Osteoblast (primary cell): Measurements from ENCODE around the gene IPO9. TPM values are rescaled to one million over a fixed set of nuclear protein-coding genes. Genes with fewer than 3 reads are reported as not detected.

ENCODE experiments used
- DNase-seq: peaks from one replicate; pipeline ENCODE4 v3.0.0; 2011; ENCODE audit warnings: low spot score, mixed read lengths; ENCODE audit not compliant: insufficient read length; ENCODE audit errors: missing footprints
- H2AFZ ChIP-seq: 2 replicates; pipeline ENCODE4 v1.6.0; 2011; ENCODE audit warnings: mild to moderate bottlenecking, low read length
- H3K27ac ChIP-seq: 2 replicates; pipeline ENCODE4 v1.5.1; 2011; ENCODE audit warnings: mild to moderate bottlenecking, low read depth, low read length, moderate library complexity
- H3K27me3 ChIP-seq: 2 replicates; pipeline ENCODE4 v1.6.0; 2012; ENCODE audit warnings: mild to moderate bottlenecking, control low read depth, inconsistent platforms, low read length, moderate library complexity; ENCODE audit not compliant: insufficient read depth
- H3K36me3 ChIP-seq: 2 replicates; pipeline ENCODE4 v1.5.1; 2011; ENCODE audit warnings: mild to moderate bottlenecking, low read length, control low read depth, moderate library complexity; ENCODE audit not compliant: insufficient read depth
- H3K4me1 ChIP-seq: 2 replicates; pipeline ENCODE4 v1.5.1; 2011; ENCODE audit warnings: mild to moderate bottlenecking, low read length, control low read depth, moderate library complexity; ENCODE audit not compliant: insufficient read depth
- H3K4me2 ChIP-seq: 2 replicates; pipeline ENCODE4 v1.6.0; 2011; ENCODE audit warnings: mild to moderate bottlenecking, low read length; ENCODE audit not compliant: insufficient read depth
- H3K4me3 ChIP-seq: fragments of 200-600 bp; sonication (generic); 3 replicates; pipeline ENCODE4 v1.5.1; 2012; ENCODE audit warnings: mild to moderate bottlenecking, low read length, inconsistent platforms; ENCODE audit not compliant: insufficient read depth
- H3K79me2 ChIP-seq: 2 replicates; pipeline ENCODE4 v1.6.0; 2012; ENCODE audit warnings: mild to moderate bottlenecking, low read length, control low read depth, inconsistent platforms; ENCODE audit not compliant: insufficient read depth
- H3K9me3 ChIP-seq: 2 replicates; pipeline ENCODE4 v1.5.1; 2011; ENCODE audit warnings: low read depth, low read length, control low read depth
- H4K20me1 ChIP-seq: 2 replicates; pipeline ENCODE4 v1.6.0; 2012; ENCODE audit warnings: mild to moderate bottlenecking, low read length, control low read depth; ENCODE audit not compliant: insufficient read depth
- CTCF ChIP-seq: IDR thresholded peaks from 2 replicates; pipeline ENCODE4 v1.5.1; 2011; ENCODE audit warnings: mild to moderate bottlenecking, low read depth, low read length, moderate library complexity; ENCODE audit errors: extremely low read depth
- total RNA-seq: library from RNA; depleted of rRNA; stranded (reverse); fragments of >200 nt; gene quantifications from 2 replicates; pipeline ENCODE4 v1.2.3, GENCODE V29; 2012

Gene IPO9
- total RNA-seq, 1 donor: 26.1 TPM

GRCh38 chr1:201880928-201881571, 52.1 kb downstream of the IPO9 start:
- peaks cover 9% of the 10 kb centered on the region for H4K20me1 ChIP-seq
- no peak for DNase-seq
- no peaks in the 10 kb centered on the region for H3K9me3 ChIP-seq
- no peak for TF ChIP-seq CTCF
- H3K4me1 ChIP-seq: peaks cover 31% of the 10 kb centered on the region
- no peak overlapping the region for H3K4me3 ChIP-seq
- no peak overlapping the region for H3K27ac ChIP-seq
- H2AFZ ChIP-seq: no peak overlapping the region
- no peaks in the 10 kb centered on the region for H3K27me3 ChIP-seq
- peaks cover 14% of the 10 kb centered on the region for H3K36me3 ChIP-seq
- H3K79me2 ChIP-seq: no peaks in the 10 kb centered on the region
- H3K4me2 ChIP-seq: no peak overlapping the region

GRCh38 chr1:201881617-201882016, 52.7 kb downstream of the IPO9 start:
- no peaks in the 10 kb centered on the region for H3K79me2 ChIP-seq
- no peak overlapping the region for H2AFZ ChIP-seq
- no peak overlapping the region for H3K4me3 ChIP-seq
- H3K4me2 ChIP-seq: no peak overlapping the region
- no peak for TF ChIP-seq CTCF
- DNase-seq: no peak
- H3K9me3 ChIP-seq: no peaks in the 10 kb centered on the region
- H3K36me3 ChIP-seq: peaks cover 9% of the 10 kb centered on the region
- H3K4me1 ChIP-seq: peaks cover 31% of the 10 kb centered on the region
- peaks cover 9% of the 10 kb centered on the region for H4K20me1 ChIP-seq
- H3K27ac ChIP-seq: no peak overlapping the region
- H3K27me3 ChIP-seq: no peaks in the 10 kb centered on the region

- no peaks in the 10 kb centered on the region for H3K9me3 ChIP-seq
- H3K4me1 ChIP-seq: peaks cover 31% of the 10 kb centered on the region
- peak overlapping the region; percentile 65 for H3K4me2 ChIP-seq
- no peaks in the 10 kb centered on the region for H3K36me3 ChIP-seq
- no peak overlapping the region for H2AFZ ChIP-seq
- no peak overlapping the region for H3K4me3 ChIP-seq
- peak; percentile 94 for DNase-seq
- peak; percentile 41 for TF ChIP-seq CTCF
- peak overlapping the region; percentile 55 for H3K27ac ChIP-seq
- no peaks in the 10 kb centered on the region for H3K79me2 ChIP-seq
- peaks cover 9% of the 10 kb centered on the region for H4K20me1 ChIP-seq
- H3K27me3 ChIP-seq: no peaks in the 10 kb centered on the region
Measured at GRCh38 chr1:201882665-201883132, 53.7 kb downstream of the IPO9 start.

- H2AFZ ChIP-seq: no peak overlapping the region
- TF ChIP-seq CTCF: no peak
- no peaks in the 10 kb centered on the region for H3K27me3 ChIP-seq
- H3K36me3 ChIP-seq: no peaks in the 10 kb centered on the region
- H3K4me1 ChIP-seq: peaks cover 35% of the 10 kb centered on the region
- H3K79me2 ChIP-seq: no peaks in the 10 kb centered on the region
- no peak for DNase-seq
- H3K9me3 ChIP-seq: no peaks in the 10 kb centered on the region
- H3K4me3 ChIP-seq: no peak overlapping the region
- H3K4me2 ChIP-seq: peak overlapping the region; percentile 65
- peaks cover 9% of the 10 kb centered on the region for H4K20me1 ChIP-seq
- peak overlapping the region; percentile 55 for H3K27ac ChIP-seq
Measured at GRCh38 chr1:201883266-201883665, 54.3 kb downstream of the IPO9 start.
